MCF 10A (cell line): ENCODE data around the gene POLR3B. TPM values are rescaled to one million over a fixed set of nuclear protein-coding genes. Genes with fewer than 3 reads are reported as not detected.

Source experiments
- Bru-seq: library from RNA; stranded (reverse); fragments of 400-500 nt; gene quantifications from one replicate; lab custom pipeline; 2021; lab: Mats Ljungman, UMichigan
- BruChase-seq, 2 experiments: library from RNA; stranded (reverse); fragments of 400-500 nt; gene quantifications; one replicate each; lab custom pipeline; 2021; lab: Mats Ljungman, UMichigan
- BruUV-seq: library from RNA; stranded (reverse); fragments of 400-500 nt; replicated peaks from 2 replicates; lab custom pipeline; 2021; lab: Mats Ljungman, UMichigan
- CTCF ChIA-PET: fragments of 300-600 bp; sonication (Branson Sonifier 250); formaldehyde crosslinking; extraction: SDS; loops from one replicate; lab custom pipeline; 2021; ENCODE audit warnings: antibody characterized with exemption, inconsistent platforms; lab: Yijun Ruan, JAX
- POLR2A ChIA-PET: fragments of 300-600, 350-650 bp; sonication (Branson Sonifier 250); formaldehyde crosslinking; extraction: SDS; loops from one replicate; lab custom pipeline; 2020; ENCODE audit warnings: antibody characterized with exemption, inconsistent platforms; lab: Yijun Ruan, JAX
- DNase-seq: peaks from one replicate; pipeline ENCODE4 v3.0.0-alpha.2; 2018; ENCODE audit not compliant: unreplicated experiment
- H3K27ac Mint-ChIP-seq: one replicate; pipeline ENCODE4 v1.8.0; 2022; ENCODE audit warnings: mild to moderate bottlenecking, low read depth, mixed read lengths; ENCODE audit not compliant: unreplicated experiment
- H3K27me3 Mint-ChIP-seq: one replicate; pipeline ENCODE4 v1.8.0; 2022; ENCODE audit warnings: mixed read lengths; ENCODE audit not compliant: insufficient read depth, unreplicated experiment
- H3K36me3 Mint-ChIP-seq: one replicate; pipeline ENCODE4 v1.8.0; 2022; ENCODE audit warnings: mild to moderate bottlenecking, moderate library complexity, mixed read lengths; ENCODE audit not compliant: insufficient read depth, unreplicated experiment
- H3K4me1 Mint-ChIP-seq: one replicate; pipeline ENCODE4 v1.8.0; 2022; ENCODE audit warnings: mixed read lengths; ENCODE audit not compliant: insufficient read depth, unreplicated experiment
- H3K4me3 Mint-ChIP-seq: one replicate; pipeline ENCODE4 v1.8.0; 2022; ENCODE audit warnings: mild to moderate bottlenecking, moderate library complexity, mixed read lengths; ENCODE audit not compliant: unreplicated experiment
- H3K9me3 Mint-ChIP-seq: one replicate; pipeline ENCODE4 v1.8.0; 2022; ENCODE audit warnings: mixed read lengths; ENCODE audit not compliant: unreplicated experiment
- CTCF ChIP-seq: fragments of 200-600 bp; IDR thresholded peaks from one replicate; pipeline ENCODE4 v1.8.0; 2022; ENCODE audit warnings: antibody characterized with exemption, mild to moderate bottlenecking; ENCODE audit not compliant: unreplicated experiment
- intact Hi-C: fragments of 100-400 bp; cut with micrococcal nuclease; formaldehyde crosslinking; loops from 2 replicates; pipeline ENCODE4 v1.14.1; 2022
- long read RNA-seq: library from polyadenylated mRNA; stranded (forward); transcript quantifications from one replicate; pipeline ENCODE4 v2.0.0, GENCODE V29; 2022
- total RNA-seq: library from RNA; stranded (reverse); gene quantifications from 2 replicates; pipeline ENCODE4 v1.2.3, GENCODE V29; 2022

The POLR3B gene
- total RNA-seq (11.1 and 15.7 TPM in 2 replicates), Bru-seq, nascent RNA (percentile 71 among the genes with signal in this experiment), BruChase-seq, experiment 1, labeled RNA remaining after a 6-hour chase (percentile 58 among the genes with signal in this experiment), BruChase-seq, experiment 2, labeled RNA remaining after a 2-hour chase (percentile 59 among the genes with signal in this experiment)
- long read RNA-seq, full-length matches to known transcripts = 27 of 59 reads
- long read RNA-seq, partial matches to known transcripts = 4 of 59 reads
- long read RNA-seq, other reads (novel, unspliced or antisense) = 28 of 59 reads

- Mint-ChIP-seq H3K36me3 (peaks cover 8% of the 10 kb centered on the region), H3K4me1 (peaks cover 13% of the 10 kb centered on the region), H3K27me3 (no peaks in the 10 kb centered on the region), H3K27ac (peak within 1 kb of the TSS; percentile 94), H3K4me3 (peak within 1 kb of the TSS; percentile 86), H3K9me3 (no peaks in the 10 kb centered on the region)
- BruUV-seq = no TSS peak
- peak; percentile 94 for DNase-seq
- intact Hi-C loops = loop anchor here (1.0 kb wide), 2 partner anchors 484 to 563 kb away; no protein-coding TSS in a partner anchor
- CTCF ChIA-PET = interaction anchor here (0.6 to 4.8 kb wide), 45 partner anchors 9 to 1167 kb away, joined by 3 to 54 read pairs (median 4); partner anchors contain the start of gene TCP11L2
- TF ChIP-seq CTCF = peak; percentile 72
- POLR2A ChIA-PET = interaction anchor here (0.6 to 4.1 kb wide), 36 partner anchors 9 to 1327 kb away, joined by 3 to 50 read pairs (median 5); partner anchors contain the start of genes APPL2, CKAP4, MTERF2 and TCP11L2
Observed at GRCh38 chr12:106357549-106358395, at the start of gene POLR3B. Gene POLR3B, plus strand, starts transcription at chr12:106357748. Its CDS starts 132 bp downstream, at chr12:106357880.

GRCh38 chr12:106308121-106308520 is 49.4 kb upstream of the POLR3B start:
- peaks cover 28% of the 10 kb centered on the region for H3K4me1 Mint-ChIP-seq
- no peak overlapping the region for H3K27ac Mint-ChIP-seq
- no peak for DNase-seq
- no TSS peak for BruUV-seq
- TF ChIP-seq CTCF = no peak
- no peaks in the 10 kb centered on the region for H3K9me3 Mint-ChIP-seq
- intact Hi-C loops = no loop called here
- no peak overlapping the region for H3K4me3 Mint-ChIP-seq
- CTCF ChIA-PET = interaction anchor here (0.9 to 1.0 kb wide), 2 partner anchors 9 to 49 kb away, joined by 3 read pairs; partner anchors contain the start of gene POLR3B
- POLR2A ChIA-PET = interaction anchor here (0.6 to 1.4 kb wide), 2 partner anchors 23 to 50 kb away, joined by 3 to 4 read pairs; partner anchors contain the start of gene POLR3B
- H3K27me3 Mint-ChIP-seq = no peaks in the 10 kb centered on the region
- peaks cover 12% of the 10 kb centered on the region for H3K36me3 Mint-ChIP-seq

- no TSS peak for BruUV-seq
- intact Hi-C loops = no loop called here
- ChIA-PET CTCF (interaction anchor here (0.9 to 1.0 kb wide), 2 partner anchors 9 to 48 kb away, joined by 3 read pairs; partner anchors contain the start of gene POLR3B), POLR2A (interaction anchor here (0.6 to 1.4 kb wide), 2 partner anchors 22 to 49 kb away, joined by 3 to 4 read pairs; partner anchors contain the start of gene POLR3B)
- Mint-ChIP-seq H3K27me3 (no peaks in the 10 kb centered on the region), H3K27ac (no peak overlapping the region), H3K36me3 (peaks cover 14% of the 10 kb centered on the region), H3K4me3 (no peak overlapping the region), H3K4me1 (peaks cover 28% of the 10 kb centered on the region), H3K9me3 (no peaks in the 10 kb centered on the region)
- no peak for TF ChIP-seq CTCF
- no peak for DNase-seq
Observed at GRCh38 chr12:106308611-106309010, 48.9 kb upstream of the POLR3B start.
